ENCODE measurements around the gene HDAC6.

HDAC6 gene

DNA sequence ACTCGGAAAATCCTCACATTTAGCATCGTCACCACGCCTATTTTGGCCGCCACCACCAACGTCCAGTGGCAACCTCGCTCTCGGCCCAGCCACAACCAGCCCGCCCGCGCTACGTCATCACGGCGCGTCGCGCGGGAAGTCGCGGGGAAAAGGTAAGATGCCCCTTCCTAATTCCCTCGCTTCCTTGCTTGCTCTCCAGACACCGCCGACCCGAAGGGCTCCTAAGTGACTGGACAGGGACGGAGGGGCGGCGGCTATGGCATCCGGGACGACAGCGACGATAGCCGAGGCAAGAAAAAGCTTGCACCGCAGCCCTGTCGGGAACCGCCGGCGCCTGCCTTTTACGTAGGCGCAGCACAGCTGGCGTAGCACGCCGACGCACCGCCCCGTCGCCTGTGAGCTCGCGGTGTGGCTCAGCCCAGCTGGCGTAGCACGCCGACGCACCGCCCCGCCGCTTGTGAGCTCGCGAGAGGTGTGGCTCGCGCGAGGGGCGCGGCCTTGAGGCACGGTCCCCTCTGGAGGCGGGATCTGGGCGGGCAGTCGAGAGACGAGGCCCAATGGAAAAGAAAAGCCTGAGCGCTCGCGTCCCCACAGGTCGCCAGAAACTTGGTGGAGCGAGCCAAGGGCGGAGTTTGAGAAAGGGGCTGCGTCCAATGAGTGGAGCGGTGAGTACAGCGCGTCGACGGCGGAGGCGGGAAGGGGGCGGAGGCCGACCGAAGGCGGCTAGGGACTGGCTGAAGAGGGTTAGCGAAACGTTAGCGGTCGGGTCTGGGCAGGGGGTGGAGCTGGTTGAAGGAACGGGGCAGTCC, at the start of gene HDAC6:
Gene HDAC6, plus strand, starts transcription at position 788 of the 809 bp plus-strand sequence. CDS start 626 bp downstream, outside the sequence.
- DNase-seq: peak; percentile 23 to 98 (median 92)

DNA sequence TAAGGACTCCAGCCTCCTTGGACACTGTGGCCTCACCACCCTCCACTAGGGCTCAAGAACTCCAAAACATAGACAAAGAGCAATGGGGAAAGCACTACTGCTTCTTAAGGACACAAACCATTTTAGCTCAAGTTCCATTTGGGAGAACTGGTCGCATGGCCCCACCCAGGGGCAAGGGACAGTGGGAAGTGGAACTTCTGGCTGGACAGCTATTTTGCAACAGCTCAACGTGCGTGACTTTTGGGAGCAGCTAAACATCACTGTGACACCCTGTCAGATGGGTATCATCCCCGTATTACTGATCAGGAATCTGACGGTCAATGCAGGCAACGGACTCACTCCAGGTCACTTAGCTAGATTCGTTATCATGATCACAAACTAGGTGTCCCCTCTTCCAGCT, 49.4 kb upstream of the HDAC6 start:
- DNase-seq: no peak

DNA sequence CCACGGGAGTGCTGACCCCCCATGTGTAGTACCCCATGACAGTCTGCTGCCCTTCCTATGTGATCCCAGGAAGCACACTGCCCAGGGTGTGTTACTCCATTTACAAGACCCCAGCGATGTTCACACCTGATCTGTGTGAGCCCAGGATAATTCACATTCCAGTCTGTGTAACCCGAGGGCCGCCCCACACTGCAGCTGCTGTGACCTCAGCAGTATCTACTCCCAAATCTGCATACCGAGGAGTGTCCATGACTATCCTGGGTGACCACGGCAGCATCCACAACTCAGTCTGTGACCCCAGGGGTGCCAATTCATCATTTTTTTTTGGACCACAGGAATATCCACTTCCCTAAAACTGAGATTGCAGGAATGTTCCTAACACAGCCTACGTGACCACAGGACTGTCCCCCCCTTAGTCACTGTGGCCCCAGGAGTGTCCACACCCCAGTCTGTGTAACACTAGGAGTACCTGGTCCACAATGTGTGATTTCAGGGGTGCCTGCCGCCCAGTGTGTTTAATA, 48.1 kb upstream of the HDAC6 start:
- DNase-seq: no peak

DNA sequence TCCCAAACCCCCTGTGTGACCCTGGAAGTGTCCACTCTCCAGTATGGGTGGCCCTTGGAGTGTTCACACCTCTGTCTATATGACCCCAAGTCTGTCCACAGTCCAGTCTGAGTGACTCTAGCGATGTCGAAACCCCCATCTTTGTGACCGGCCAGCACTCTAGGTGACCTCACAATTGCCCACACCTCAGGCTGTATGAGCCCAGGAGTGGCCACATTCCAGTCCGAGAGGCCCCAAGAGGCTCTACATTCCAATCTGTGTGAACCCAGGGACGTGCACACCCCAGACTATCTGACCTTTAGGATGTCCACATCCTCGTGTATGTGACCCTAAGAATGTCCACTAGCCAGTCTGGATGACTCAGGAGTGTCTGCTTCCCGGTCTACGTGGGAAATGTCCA, 47.6 kb upstream of the HDAC6 start:
- DNase-seq: no peak

DNA sequence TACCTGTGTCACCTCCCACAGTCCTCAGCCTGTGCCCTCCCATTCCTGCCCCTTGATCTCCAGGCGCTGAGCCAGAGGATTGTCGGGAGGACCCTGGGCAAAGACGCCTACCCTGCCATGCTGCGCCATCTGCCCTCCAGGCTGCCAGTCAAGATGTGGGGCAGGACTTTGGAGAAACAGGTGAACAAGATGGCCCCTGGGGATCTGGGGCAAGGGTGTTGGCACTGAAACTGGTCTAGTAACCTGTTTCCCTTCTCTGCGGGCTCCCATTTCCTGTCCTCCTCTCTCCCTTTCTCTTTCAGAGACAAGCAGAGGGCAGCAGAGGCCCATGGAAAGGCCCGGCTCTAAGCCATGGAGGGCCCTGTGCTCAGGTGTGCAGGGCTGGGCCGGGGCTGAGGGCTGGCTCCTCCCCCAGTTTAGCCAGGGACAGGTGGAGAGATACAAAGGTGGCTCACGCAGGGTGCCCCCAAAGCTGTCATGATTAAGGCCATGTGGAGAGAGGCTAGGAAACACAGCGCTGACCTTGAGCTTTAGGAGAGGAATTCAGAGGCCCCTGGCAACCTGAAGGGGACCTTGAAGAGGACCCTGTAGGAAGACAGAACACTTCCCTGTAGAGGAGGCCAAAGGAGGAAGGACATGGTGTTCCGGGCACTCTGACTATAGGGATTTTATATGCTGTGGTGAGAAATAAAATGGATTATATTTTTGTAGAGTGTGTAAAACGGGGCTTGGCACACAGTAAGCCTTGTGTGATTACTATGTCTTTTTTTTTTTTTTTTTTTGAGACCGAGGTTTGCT, 40.0 kb upstream of the HDAC6 start, which contains the start of gene GLOD5:
Gene GLOD5, plus strand, starts transcription at position 74 of the 798 bp plus-strand sequence. Its CDS starts 44 bp downstream, at position 118.
- peak in 1 of 14 donors; percentile 18 for DNase-seq

DNA sequence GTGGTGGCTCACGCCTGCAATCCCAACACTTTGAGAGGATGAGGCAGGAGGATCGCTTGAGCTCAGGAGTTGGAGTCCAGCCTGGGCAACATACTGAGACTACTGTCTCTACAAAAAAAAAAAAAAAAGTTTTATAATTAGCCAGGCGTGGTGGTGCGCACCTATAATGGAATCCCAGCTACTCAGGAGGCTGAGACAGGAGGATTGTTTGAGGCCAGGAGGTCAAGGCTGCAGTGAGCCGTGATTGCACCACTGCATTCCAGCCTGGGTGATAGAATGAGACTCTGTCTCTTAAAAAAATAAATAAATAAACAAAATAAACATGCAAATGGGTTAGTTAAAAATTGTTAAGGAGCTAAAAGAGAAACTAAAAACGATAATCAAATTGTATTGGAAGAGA, 32.6 kb upstream of the HDAC6 start:
- no peak for DNase-seq

DNA sequence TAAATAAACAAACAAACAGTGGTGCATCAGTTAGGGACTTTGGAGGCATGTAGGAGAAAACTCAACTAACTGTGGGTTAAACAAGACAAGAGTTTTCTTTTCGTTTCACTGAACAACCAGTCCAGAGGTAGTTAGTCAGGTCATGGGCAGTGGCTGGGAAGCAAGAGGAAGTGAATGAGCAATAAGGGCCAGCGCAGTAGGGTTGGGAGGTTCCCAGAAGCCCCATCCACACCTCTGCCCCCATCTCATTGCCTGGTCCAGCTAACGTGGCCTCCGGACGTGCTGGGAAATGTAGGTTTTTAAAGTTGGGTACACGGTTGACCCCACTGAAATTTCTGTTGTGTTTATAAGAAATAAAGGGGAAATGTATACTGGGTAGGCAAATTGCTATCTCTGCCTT, 31.6 kb upstream of the HDAC6 start:
- no peak for DNase-seq

DNA sequence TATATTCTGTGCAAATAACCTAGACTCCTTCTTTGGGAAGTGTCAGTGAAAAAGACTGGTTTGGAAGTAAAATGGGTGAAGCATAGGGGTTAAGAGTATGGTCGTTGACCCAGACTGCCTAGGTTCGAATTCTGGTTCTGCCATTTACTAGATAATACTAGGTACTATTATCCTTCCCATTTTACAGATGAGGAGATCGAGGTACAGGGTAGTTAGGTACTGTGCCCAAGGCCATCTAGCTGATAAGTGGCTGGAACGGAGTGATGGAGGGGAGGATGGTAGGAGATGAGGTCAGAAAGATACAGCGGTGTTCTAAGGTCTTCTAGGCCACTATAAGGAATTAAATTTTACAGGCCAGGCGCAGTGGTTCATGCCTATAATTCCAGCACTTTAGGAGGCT, 29.3 kb upstream of the HDAC6 start:
- DNase-seq: no peak

DNA sequence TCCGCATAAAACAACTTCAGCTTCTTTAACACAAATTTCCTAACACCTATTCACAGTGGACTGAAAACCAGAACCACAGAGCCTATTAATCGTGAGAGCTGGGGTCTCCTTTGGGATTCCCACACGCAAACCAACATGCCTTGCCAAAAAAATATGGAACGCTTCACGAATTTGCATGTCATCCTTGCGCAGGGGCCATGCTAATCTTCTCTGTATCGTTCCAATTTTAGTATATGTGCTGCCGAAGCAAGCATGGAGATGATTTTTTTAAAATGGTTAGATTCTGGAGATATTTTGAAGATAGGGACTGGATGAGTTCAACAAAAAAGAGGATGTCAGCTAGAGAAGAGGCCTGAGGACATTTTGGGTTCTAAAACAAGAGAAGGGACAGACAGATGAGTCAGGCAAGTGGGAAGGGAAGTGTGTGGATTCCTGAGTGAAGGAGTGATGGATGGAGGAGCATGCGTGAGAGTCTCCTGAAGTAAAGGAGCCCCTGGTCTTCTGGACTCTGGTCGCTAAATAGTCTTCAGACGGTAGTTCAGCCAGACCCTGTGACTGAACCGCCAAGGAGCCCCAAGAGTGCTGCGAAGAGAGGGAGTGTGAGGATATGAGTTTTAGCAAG, 24.9 kb upstream of the HDAC6 start:
- no peak for DNase-seq

DNA sequence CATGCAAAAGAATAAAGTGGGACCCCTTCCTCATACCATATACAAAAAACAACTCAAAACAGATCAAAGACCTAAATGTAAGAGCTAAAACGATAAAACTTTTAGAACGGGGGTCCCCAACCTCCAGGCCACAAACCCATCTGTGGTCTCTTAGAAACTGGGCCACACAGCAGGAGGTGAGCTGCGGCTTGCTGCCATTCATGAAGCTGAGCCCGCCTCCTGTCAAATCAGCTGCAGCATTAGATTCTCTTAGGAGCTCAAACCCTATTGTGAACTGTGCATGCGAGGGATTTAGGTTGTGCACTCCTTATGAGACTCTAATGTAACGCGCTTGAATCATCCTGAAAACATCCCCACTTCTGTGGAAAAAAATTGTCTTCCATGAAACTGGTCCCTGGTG, 22.5 kb upstream of the HDAC6 start:
- DNase-seq: no peak

DNA sequence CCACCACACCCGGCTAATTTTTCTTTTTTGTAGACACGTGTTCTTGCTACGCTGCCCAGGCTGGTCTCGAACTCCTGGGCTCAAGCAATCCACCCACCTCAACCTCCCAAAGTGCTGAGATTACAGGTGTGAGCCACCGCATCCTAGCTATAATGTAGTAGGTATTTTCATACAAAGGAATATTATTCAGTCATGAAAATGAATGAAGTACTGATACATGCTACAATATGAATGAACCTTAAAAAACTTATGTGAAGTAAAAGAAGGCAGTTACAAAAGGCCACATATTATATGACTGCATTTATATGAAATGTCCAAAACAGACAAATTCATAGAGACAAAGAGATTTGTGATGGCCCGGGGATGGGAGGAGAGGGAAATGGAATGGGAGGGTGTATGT, 20.2 kb upstream of the HDAC6 start:
- DNase-seq: no peak

DNA sequence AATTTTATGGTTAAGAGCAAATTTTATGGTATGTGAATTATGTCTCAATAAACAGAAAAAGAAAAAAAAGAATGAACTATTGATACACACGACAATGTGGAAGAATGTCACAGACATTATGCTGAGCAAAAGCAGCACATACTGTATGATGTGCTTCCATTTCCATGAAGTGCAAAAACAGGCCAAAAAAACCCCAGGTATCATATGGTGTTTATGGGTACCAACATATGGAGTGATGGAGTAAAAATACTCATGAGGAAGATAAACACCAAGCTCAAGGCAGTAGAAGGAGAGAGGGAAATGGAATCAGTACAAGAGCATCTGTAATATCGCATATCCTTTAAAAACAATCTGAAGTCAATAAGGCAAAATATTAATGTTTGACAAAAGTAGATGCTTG, 19.7 kb upstream of the HDAC6 start:
- DNase-seq: no peak

DNA sequence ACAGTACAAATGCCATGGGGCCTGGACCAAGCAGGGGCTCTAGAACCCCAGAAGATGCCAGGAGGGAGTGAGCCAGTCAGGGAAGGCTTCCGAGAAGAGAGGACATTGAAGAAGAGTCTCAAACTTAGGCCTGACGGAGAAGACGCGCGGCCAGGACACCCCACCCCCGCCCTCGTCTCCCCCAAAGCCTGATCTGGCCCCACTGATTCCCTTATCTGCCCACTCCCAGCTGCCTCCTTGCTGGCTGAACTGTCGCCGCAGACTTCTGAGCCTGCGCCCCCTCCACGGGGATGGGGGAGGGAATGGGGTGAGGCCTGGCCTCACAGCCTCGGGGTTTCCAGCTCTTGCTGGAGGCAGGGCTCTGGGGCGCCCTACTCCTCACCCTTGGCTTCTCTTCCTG, 19.1 kb upstream of the HDAC6 start:
- no peak for DNase-seq

DNA sequence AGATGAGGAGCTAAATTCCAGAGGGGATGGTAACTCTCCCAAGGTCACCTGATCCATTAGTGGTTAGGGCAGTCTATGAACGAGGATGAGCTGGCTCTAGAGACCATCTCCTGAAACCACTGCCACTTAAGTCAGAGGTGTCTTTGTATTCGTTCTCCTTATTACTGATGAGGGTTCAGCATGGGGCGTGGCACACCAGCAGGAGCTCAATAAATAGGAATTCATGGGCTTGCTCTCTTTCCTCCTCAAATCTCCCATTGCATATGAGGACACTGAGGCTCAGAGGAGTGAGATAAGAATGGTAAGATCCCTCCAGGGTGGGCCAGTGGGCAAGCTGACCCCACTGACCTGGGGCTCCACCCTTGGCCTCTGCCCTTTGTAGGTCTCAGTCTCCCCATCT, 17.1 kb upstream of the HDAC6 start:
- no peak for DNase-seq

DNA sequence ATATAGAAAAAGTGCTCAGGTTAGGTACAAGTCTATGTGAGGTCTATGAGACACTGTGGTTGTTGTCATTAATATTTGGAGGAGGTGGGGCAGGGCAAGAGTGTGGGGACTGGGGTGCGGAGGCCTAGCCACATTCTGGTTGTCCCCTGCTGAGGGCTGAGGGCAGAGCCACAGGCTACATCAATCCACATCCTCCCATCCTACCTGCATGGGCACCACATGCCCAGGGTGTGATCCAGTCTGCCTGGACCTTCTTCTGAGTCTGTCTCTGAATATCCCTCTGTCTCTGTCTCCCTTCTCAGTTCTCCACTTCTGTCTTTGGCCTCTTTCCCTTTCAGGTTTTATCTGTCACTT, 16.7 kb upstream of the HDAC6 start:
- DNase-seq: no peak

DNA sequence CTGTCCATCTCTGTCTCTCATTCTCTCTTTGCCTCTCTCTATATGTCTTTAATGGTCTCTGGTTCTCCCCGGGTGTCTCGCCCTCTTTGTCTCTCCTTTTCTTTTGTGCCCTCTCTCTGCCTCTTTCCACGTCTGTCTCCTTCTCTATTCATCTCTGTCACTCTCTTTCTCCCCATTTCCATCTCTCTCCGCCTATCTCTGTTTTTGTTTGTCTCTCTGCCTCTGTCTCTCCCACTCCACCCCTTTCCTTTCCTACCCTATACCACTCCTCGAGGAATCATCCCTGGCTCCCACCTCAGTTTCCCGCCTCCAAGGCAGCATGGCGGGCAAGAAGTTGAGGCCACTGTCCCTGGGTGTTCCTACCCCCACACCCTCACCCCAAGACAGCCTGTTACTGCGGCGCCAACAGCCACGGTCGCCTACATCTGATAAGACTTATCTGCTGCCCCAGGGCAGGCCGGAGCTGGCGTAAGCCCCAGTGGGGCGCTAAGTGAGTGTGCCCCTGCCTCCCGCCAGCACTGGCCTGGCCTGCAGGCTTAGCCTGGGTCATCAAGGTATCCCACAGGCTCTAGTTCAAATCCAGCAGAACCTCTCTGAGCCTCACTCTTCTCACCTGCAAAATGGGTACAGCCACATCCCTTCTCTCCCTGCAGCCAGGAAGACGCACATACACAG, 16.2 kb upstream of the HDAC6 start:
- no peak for DNase-seq

DNA sequence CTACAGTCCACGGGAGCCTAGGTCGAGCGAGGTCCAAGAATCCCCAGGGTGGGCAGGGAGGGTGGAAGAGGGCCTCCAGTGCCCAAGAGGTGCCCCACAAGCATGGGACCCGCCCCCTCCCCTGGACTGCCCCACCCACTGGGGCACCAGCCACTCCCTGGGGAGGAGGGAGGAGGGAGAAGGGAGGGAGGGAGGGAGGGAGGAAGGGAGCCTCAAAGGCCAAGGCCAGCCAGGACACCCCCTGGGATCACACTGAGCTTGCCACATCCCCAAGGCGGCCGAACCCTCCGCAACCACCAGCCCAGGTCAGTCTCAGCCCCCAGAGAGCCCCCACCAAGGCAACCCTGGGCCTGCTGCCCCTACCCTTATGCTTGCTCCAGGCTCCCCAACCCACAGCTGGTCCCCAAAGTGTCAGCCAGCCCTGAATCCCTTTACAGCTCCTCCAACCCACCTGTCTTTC, 15.5 kb upstream of the HDAC6 start, which contains the start of gene GATA1:
Gene GATA1, plus strand, starts transcription at position 250 of the 460 bp plus-strand sequence. CDS start 4,520 bp downstream, outside the sequence.
- no peak for DNase-seq

DNA sequence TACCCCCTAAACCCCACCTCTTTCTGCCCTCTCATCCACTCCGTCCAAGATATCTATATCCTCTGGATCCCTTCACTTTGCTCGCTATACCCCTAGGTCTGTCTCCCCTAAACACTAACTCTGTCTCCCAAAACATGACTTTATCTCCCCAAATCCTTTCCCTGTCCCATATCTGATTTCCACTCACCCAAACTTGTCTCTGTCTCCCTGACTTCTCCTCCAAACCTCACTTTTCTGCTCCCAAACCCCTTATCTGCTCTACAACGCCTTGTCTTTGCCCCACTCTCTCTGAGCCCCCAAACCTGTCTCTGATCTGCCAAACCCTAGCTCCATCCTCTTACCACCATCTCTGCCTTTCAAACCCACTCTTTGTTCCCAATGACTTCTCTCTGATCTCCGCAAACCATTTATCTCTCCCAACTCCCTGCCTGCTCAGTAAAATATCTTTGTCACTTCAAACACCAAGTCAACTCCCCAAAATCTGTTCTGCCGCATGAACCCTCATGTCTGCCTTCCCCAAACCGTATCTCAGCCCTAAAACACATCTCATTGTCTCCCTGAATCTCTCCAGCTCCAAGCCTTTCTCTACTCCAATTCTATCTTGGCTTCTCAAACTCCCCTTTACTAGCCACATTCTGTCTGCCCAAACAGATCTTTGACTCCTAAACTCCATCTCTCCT, 14.9 kb upstream of the HDAC6 start:
- DNase-seq: no peak

DNA sequence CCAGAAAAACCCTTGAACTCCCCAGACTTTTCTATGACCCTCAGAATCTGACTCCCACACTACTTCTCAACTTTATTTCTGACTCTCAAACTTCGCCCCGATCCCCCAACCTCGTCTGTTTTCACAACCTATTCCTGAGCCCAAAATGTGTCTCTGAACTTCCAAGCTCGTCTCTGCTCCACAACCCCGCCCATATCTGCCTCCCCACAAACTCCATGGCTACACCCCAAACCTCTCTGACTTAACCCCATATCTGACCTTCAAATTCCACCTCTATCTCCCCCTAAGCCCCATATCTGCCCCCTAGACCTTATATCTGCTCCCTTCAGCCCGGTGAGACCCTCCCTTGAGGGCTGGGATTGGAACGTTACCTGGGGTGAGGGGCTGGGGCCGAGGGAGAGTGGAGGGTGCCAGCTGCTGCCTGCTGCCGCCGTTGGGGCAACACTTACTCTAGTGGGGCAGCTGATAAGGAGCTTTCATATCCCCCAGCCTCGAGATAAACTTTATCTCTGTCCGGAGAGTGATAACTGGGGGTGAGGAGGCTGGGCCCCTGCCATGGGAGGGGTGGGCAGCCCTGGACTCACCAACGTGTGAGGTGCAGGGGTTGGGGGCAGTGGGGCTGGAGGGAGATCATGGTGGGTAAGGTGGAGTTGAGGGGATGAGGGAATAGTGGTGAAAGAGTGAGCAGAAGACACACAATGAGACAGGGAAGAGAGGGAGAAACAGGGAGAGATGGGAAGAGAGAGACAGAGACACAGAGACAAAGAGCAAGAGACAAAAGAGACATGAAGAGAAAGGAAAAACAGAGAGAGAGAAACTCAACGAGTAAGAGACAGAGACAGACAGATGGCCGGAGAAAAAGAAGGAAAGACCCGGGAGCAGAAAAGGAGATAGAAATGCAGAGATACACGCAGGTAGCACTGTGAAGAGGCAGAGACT, 14.1 kb upstream of the HDAC6 start:
- no peak for DNase-seq
